ENCODE data around the gene EGFL8.

DNA sequence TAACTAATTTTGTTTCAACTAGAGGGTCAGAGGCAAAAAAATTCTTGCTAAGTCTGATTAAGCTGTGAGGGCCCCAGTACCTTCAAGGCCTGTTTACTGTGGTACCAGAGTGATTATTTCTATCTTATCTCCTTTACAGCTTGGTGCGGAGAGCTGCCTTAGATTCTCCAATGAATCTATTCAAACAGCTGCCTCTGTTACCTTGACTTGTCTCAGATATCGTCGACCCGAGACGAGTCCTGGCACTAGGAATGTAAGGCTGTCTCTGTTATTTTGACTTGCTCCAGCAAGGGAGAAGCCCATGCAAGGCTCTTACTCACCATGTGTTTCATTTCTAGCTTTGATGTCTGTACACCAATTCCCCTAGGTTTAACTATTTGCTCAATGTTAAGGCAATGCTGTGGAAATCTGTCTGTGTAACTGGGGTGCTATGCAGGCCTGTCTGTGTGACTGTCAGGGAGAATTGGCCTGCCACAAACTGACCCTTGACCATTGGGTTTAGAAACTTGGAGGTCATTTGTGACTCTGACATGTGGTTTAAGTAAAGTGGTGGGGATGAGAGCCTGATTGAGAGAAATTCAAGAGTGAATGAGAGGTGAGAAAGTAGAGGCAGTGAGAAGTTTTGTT is 23.9 kb upstream of the EGFL8 start:
- TF ChIP-seq EZH2 (IDR thresholded peaks at IDR 0.05; ENCODE audit: insufficient read depth, poor library complexity, severe bottlenecking): no peak
- TF ChIP-seq EZH2phosphoT487 (IDR thresholded peaks at IDR 0.05; ENCODE audit: insufficient read depth, low read depth): no peak
